SK-N-SH treated with all-trans-retinoic acid at 6 μM for 48 hours (cell line): Measurements from ENCODE around the gene FAM184B.
A peak's percentile ranks its signal among the peaks of the same experiment; 100 is the strongest.

Experiments
- ATAC-seq: fragments of 200-7000 bp; cut with Tn5 transposase; 3 replicates; pipeline ENCODE4 v1.9.1; 2020; ENCODE audit warnings: mild to moderate bottlenecking, moderate library complexity
- ARNTL ChIP-seq: fragments of 450-650 bp; formaldehyde crosslinking; IDR thresholded peaks from 2 replicates; pipeline ENCODE4 v1.5.0; 2020; ENCODE audit warnings: low read depth, mild to moderate bottlenecking, moderate library complexity, borderline replicate concordance
- BACH2 ChIP-seq: fragments of 250-450 bp; sonication (Bioruptor Pico); IDR thresholded peaks from 2 replicates; pipeline ENCODE4 v1.9.0; 2021; ENCODE audit warnings: mild to moderate bottlenecking, borderline replicate concordance
- CREB5 ChIP-seq: fragments of 250-450 bp; sonication (Bioruptor Pico); IDR thresholded peaks from 2 replicates; pipeline ENCODE4 v1.5.1; 2020; ENCODE audit warnings: low read depth, mild to moderate bottlenecking, moderate library complexity
- CSDC2 ChIP-seq: fragments of 250-450 bp; sonication (Bioruptor Pico); IDR thresholded peaks from 2 replicates; pipeline ENCODE4 v1.5.0; 2020; ENCODE audit warnings: mild to moderate bottlenecking, moderate library complexity
- GLIS3 ChIP-seq: fragments of 250-450 bp; sonication (Bioruptor Pico); IDR thresholded peaks from 2 replicates; pipeline ENCODE4 v1.5.0; 2020; ENCODE audit warnings: mild to moderate bottlenecking, moderate library complexity
- ISL1 ChIP-seq: fragments of 250-450 bp; sonication (Bioruptor Pico); IDR thresholded peaks from 2 replicates; pipeline ENCODE4 v2.1.2; 2022; ENCODE audit warnings: mild to moderate bottlenecking, moderate library complexity
- OSR1 ChIP-seq: fragments of 250-450 bp; sonication (Bioruptor Pico); IDR thresholded peaks from 2 replicates; pipeline ENCODE4 v1.8.0; 2022; ENCODE audit warnings: moderate library complexity, mild to moderate bottlenecking, inconsistent platforms
- PPARA ChIP-seq: fragments of 250-450 bp; sonication (Bioruptor Pico); IDR thresholded peaks from 2 replicates; pipeline ENCODE4 v1.5.0; 2020; ENCODE audit warnings: mild to moderate bottlenecking, borderline replicate concordance
- RARB ChIP-seq: fragments of 250-450 bp; sonication (Bioruptor Pico); IDR thresholded peaks from 2 replicates; pipeline ENCODE4 v1.8.0; 2021; ENCODE audit warnings: mild to moderate bottlenecking, moderate library complexity
- SNAI2 ChIP-seq: fragments of 250-450 bp; sonication (Bioruptor Pico); IDR thresholded peaks from 2 replicates; pipeline ENCODE4 v1.5.0; 2020; ENCODE audit warnings: mild to moderate bottlenecking, moderate library complexity
- TCF4 ChIP-seq: fragments of 250-450 bp; sonication (Bioruptor Pico); IDR thresholded peaks from 2 replicates; pipeline ENCODE4 v1.8.0; 2021; ENCODE audit warnings: mild to moderate bottlenecking, moderate library complexity, borderline replicate concordance
- TOX ChIP-seq: fragments of 250-450 bp; sonication (Bioruptor Pico); IDR thresholded peaks from 2 replicates; pipeline ENCODE4 v1.8.0; 2021; ENCODE audit warnings: mild to moderate bottlenecking, moderate library complexity, borderline replicate concordance
- TSHZ2 ChIP-seq: fragments of 250-450 bp; sonication (Bioruptor Pico); IDR thresholded peaks from 2 replicates; pipeline ENCODE4 v1.5.0; 2020; ENCODE audit warnings: mild to moderate bottlenecking, moderate library complexity
- ZC3H10 ChIP-seq: fragments of 250-450 bp; sonication (Bioruptor Pico); IDR thresholded peaks from 2 replicates; pipeline ENCODE4 v1.5.1; 2021; ENCODE audit warnings: mild to moderate bottlenecking, moderate library complexity
- ZFP30 ChIP-seq: fragments of 450-650 bp; formaldehyde crosslinking; IDR thresholded peaks from 2 replicates; pipeline ENCODE4 v1.5.0; 2022; ENCODE audit warnings: mild to moderate bottlenecking, moderate library complexity
- ZNF565 ChIP-seq: fragments of 450-650 bp; formaldehyde crosslinking; conservative IDR thresholded peaks from 2 replicates; pipeline ENCODE4 v1.5.0; 2020; ENCODE audit warnings: low read depth, mild to moderate bottlenecking, moderate library complexity
- ZNF70 ChIP-seq: fragments of 450-650 bp; formaldehyde crosslinking; IDR thresholded peaks from 2 replicates; pipeline ENCODE4 v1.5.0; 2020; ENCODE audit warnings: mild to moderate bottlenecking, moderate library complexity
- TF ChIP-seq, protein P1 (sequence below): fragments of 250-450 bp; sonication (Bioruptor Pico); IDR thresholded peaks from 2 replicates; pipeline ENCODE4 v1.8.0; 2021; ENCODE audit warnings: low read depth, mild to moderate bottlenecking, moderate library complexity, borderline replicate concordance
- TF ChIP-seq, protein P2 (sequence below): fragments of 250-450 bp; sonication (Bioruptor Pico); IDR thresholded peaks from 2 replicates; pipeline ENCODE4 v1.5.1; 2021; ENCODE audit warnings: mild to moderate bottlenecking, moderate library complexity
- TF ChIP-seq, protein P3 (sequence below): fragments of 250-450 bp; sonication (Bioruptor Pico); IDR thresholded peaks from 2 replicates; pipeline ENCODE4 v1.8.0; 2020; ENCODE audit warnings: mild to moderate bottlenecking, moderate library complexity, borderline replicate concordance

The FAM184B gene

DNA sequence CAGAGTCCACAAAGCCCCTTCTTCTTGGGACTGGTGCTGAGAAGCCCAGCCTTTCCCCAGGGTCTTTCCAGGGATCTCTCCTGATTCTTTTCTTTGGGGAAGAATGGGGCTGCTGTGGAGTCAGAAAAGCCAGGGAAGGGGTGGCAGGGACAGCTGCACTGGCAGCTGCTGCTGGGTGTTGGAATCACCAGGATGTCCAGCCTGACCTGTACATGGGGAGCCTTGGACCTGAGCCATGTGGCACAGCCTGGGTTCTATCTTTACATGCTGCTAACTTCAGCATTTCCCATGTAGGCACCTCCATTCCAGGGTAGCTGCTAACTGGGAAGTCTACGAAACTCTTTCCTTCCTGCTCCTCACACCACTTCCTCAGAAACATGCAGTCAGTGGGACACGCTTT, 131.0 kb downstream of the FAM184B start:
- no peak for ATAC-seq
- TF ChIP-seq ZC3H10 (CRISPR knock-in tag) (no peak), CREB5 (CRISPR knock-in tag) (no peak), TOX (CRISPR knock-in tag) (no peak), BACH2 (CRISPR knock-in tag) (no peak), RARB (CRISPR knock-in tag) (no peak), OSR1 (no peak), TCF4 (CRISPR knock-in tag) (no peak), ZNF70 (CRISPR knock-in tag) (no peak), ZFP30 (CRISPR knock-in tag) (no peak), ARNTL (CRISPR knock-in tag) (no peak), PPARA (CRISPR knock-in tag) (no peak)
- TF ChIP-seq, protein P1, sequence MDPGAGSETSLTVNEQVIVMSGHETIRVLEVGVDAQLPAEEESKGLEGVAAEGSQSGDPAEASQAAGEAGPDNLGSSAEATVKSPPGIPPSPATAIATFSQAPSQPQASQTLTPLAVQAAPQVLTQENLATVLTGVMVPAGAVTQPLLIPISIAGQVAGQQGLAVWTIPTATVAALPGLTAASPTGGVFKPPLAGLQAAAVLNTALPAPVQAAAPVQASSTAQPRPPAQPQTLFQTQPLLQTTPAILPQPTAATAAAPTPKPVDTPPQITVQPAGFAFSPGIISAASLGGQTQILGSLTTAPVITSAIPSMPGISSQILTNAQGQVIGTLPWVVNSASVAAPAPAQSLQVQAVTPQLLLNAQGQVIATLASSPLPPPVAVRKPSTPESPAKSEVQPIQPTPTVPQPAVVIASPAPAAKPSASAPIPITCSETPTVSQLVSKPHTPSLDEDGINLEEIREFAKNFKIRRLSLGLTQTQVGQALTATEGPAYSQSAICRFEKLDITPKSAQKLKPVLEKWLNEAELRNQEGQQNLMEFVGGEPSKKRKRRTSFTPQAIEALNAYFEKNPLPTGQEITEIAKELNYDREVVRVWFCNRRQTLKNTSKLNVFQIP (CRISPR knock-in tag), result no peak
- TF ChIP-seq, protein P2, sequence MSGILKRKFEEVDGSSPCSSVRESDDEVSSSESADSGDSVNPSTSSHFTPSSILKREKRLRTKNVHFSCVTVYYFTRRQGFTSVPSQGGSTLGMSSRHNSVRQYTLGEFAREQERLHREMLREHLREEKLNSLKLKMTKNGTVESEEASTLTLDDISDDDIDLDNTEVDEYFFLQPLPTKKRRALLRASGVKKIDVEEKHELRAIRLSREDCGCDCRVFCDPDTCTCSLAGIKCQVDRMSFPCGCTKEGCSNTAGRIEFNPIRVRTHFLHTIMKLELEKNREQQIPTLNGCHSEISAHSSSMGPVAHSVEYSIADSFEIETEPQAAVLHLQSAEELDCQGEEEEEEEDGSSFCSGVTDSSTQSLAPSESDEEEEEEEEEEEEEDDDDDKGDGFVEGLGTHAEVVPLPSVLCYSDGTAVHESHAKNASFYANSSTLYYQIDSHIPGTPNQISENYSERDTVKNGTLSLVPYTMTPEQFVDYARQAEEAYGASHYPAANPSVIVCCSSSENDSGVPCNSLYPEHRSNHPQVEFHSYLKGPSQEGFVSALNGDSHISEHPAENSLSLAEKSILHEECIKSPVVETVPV, result no peak

DNA sequence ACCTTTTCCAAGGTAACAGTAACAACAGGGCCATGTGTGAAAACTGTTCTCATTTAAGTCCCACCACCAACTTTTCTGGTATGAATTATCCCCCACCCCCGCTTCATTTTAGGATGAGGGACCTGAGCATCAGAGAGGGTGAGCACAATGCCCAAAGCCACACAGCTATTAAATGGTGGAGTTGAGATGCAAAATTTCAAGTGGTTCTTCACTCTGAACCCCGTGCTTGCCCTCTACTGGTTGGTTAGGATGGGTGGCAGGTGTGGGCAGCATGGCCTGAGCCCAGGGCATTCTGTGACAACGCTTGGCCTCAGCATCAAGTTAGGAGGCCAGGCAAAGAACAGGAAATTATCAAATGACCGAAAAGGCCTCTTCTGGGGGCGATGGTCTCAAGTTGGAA, 133.5 kb downstream of the FAM184B start:
- ATAC-seq, result 0 out of 3 replicates have a peak, but pooled peaks have one; percentile 42
- TF ChIP-seq TOX (CRISPR knock-in tag) (no peak), CSDC2 (CRISPR knock-in tag) (no peak), PPARA (CRISPR knock-in tag) (no peak), TSHZ2 (CRISPR knock-in tag) (no peak), ISL1 (no peak)
- TF ChIP-seq, protein P3, sequence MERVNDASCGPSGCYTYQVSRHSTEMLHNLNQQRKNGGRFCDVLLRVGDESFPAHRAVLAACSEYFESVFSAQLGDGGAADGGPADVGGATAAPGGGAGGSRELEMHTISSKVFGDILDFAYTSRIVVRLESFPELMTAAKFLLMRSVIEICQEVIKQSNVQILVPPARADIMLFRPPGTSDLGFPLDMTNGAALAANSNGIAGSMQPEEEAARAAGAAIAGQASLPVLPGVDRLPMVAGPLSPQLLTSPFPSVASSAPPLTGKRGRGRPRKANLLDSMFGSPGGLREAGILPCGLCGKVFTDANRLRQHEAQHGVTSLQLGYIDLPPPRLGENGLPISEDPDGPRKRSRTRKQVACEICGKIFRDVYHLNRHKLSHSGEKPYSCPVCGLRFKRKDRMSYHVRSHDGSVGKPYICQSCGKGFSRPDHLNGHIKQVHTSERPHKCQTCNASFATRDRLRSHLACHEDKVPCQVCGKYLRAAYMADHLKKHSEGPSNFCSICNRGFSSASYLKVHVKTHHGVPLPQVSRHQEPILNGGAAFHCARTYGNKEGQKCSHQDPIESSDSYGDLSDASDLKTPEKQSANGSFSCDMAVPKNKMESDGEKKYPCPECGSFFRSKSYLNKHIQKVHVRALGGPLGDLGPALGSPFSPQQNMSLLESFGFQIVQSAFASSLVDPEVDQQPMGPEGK (CRISPR knock-in tag), result no peak
- TF ChIP-seq, all 23 proteins: peak for 0

- TF ChIP-seq, protein P3 (CRISPR knock-in tag), result no peak
- TF ChIP-seq PPARA (CRISPR knock-in tag), result no peak
- no peak for TF ChIP-seq RARB (CRISPR knock-in tag)
- TF ChIP-seq GLIS3 (CRISPR knock-in tag), result no peak
- TF ChIP-seq ZNF565 (CRISPR knock-in tag), result no peak
- no peak for TF ChIP-seq ARNTL (CRISPR knock-in tag)
- no peak for TF ChIP-seq ISL1
- no peak for TF ChIP-seq CREB5 (CRISPR knock-in tag)
- no peak for TF ChIP-seq SNAI2 (CRISPR knock-in tag)
- no peak for ATAC-seq
These were observed 134.1 kb downstream of the FAM184B start for GRCh38 chr4:17647176-17647806.
